ENCODE measurements around the gene NDOR1.

Gene NDOR1

DNA sequence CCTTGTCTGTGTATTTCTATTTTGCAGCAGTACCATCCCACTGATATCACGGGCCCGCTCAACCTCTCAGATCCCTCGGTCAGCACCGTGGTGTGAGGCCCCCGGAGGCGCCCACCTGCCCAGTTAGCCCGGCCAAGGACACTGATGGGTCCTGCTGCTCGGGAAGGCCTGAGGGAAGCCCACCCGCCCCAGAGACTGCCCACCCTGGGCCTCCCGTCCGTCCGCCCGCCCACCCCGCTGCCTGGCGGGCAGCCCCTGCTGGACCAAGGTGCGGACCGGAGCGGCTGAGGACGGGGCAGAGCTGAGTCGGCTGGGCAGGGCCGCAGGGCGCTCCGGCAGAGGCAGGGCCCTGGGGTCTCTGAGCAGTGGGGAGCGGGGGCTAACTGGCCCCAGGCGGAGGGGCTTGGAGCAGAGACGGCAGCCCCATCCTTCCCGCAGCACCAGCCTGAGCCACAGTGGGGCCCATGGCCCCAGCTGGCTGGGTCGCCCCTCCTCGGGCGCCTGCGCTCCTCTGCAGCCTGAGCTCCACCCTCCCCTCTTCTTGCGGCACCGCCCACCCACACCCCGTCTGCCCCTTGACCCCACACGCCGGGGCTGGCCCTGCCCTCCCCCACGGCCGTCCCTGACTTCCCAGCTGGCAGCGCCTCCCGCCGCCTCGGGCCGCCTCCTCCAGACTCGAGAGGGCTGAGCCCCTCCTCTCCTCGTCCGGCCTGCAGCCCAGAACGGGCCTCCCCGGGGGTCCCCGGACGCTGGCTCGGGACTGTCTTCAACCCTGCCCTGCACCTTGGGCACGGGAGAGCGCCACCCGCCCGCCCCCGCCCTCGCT lies 37.5 kb upstream of the NDOR1 start:
- TF ChIP-seq, protein P1, sequence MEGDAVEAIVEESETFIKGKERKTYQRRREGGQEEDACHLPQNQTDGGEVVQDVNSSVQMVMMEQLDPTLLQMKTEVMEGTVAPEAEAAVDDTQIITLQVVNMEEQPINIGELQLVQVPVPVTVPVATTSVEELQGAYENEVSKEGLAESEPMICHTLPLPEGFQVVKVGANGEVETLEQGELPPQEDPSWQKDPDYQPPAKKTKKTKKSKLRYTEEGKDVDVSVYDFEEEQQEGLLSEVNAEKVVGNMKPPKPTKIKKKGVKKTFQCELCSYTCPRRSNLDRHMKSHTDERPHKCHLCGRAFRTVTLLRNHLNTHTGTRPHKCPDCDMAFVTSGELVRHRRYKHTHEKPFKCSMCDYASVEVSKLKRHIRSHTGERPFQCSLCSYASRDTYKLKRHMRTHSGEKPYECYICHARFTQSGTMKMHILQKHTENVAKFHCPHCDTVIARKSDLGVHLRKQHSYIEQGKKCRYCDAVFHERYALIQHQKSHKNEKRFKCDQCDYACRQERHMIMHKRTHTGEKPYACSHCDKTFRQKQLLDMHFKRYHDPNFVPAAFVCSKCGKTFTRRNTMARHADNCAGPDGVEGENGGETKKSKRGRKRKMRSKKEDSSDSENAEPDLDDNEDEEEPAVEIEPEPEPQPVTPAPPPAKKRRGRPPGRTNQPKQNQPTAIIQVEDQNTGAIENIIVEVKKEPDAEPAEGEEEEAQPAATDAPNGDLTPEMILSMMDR (conservative IDR thresholded peaks at IDR 0.05; ENCODE audit: low read length) = no peak
- TF ChIP-seq EZH2phosphoT487 (IDR thresholded peaks at IDR 0.05; ENCODE audit: borderline replicate concordance) = no peak
- Histone ChIP-seq H3K4me2 (ENCODE audit: low read depth, low read length, poor library complexity, severe bottlenecking) (peak overlapping the region; percentile 44), H2AFZ (ENCODE audit: low read length) (no peak overlapping the region; the same call in 1 of the 2 replicates), H3K4me3 (ENCODE audit: low read length, poor library complexity, severe bottlenecking) (peak overlapping the region; percentile 38), H3K4me1 (ENCODE audit: insufficient read depth, low read length, poor library complexity, severe bottlenecking) (peaks cover 8% of the 10 kb centered on the region), H3K9me3 (ENCODE audit: insufficient read depth, low read depth, low read length) (no peaks in the 10 kb centered on the region), H3K9ac (ENCODE audit: low read depth, low read length, poor library complexity, severe bottlenecking) (no peak overlapping the region), H4K20me1 (ENCODE audit: insufficient read depth, low read length, poor library complexity, severe bottlenecking) (no peaks in the 10 kb centered on the region), H3K79me2 (ENCODE audit: insufficient read depth, low read length) (no peaks in the 10 kb centered on the region), H3F3A (ENCODE audit: low read depth) (no peaks in the 10 kb centered on the region), H3K9me2 (replicated peaks; ENCODE audit: low read depth, low read length) (no peaks in the 10 kb centered on the region), H3K27me3 (ENCODE audit: insufficient read depth, low read length, poor library complexity, severe bottlenecking) (peaks cover 20% of the 10 kb centered on the region), H3K36me3 (ENCODE audit: insufficient read depth, low read length) (no peaks in the 10 kb centered on the region)

DNA sequence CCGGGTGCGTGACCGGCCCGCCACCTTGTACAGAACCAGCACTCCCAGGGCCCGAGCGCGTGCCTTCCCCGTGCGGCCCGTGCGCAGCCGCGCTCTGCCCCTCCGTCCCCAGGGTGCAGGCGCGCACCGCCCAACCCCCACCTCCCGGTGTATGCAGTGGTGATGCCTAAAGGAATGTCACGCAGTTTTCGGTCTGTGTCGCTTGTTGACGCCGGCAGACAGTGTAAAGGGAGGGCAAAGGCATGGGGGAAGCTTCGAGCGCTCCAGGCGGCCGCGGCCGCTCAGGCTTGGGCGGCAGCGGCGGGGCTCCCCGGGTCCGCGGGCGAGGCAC lies 37.0 kb upstream of the NDOR1 start:
- Histone ChIP-seq H3K79me2 (ENCODE audit: insufficient read depth, low read length) (no peaks in the 10 kb centered on the region), H3K9me3 (ENCODE audit: insufficient read depth, low read depth, low read length) (no peaks in the 10 kb centered on the region), H3K4me3 (ENCODE audit: low read length, poor library complexity, severe bottlenecking) (peak overlapping the region; percentile 51), H3K36me3 (ENCODE audit: insufficient read depth, low read length) (no peaks in the 10 kb centered on the region), H4K20me1 (ENCODE audit: insufficient read depth, low read length, poor library complexity, severe bottlenecking) (no peaks in the 10 kb centered on the region), H2AFZ (ENCODE audit: low read length) (no peak overlapping the region), H3K9me2 (replicated peaks; ENCODE audit: low read depth, low read length) (no peaks in the 10 kb centered on the region), H3K9ac (ENCODE audit: low read depth, low read length, poor library complexity, severe bottlenecking) (no peak overlapping the region), H3K4me2 (ENCODE audit: low read depth, low read length, poor library complexity, severe bottlenecking) (peak overlapping the region; percentile 71), H3K4me1 (ENCODE audit: insufficient read depth, low read length, poor library complexity, severe bottlenecking) (peaks cover 8% of the 10 kb centered on the region), H3F3A (ENCODE audit: low read depth) (no peaks in the 10 kb centered on the region), H3K27me3 (ENCODE audit: insufficient read depth, low read length, poor library complexity, severe bottlenecking) (peaks cover 20% of the 10 kb centered on the region)
- no peak for TF ChIP-seq EZH2phosphoT487 (IDR thresholded peaks at IDR 0.05; ENCODE audit: borderline replicate concordance)
- TF ChIP-seq, protein P1 (conservative IDR thresholded peaks at IDR 0.05; ENCODE audit: low read length) = no peak

DNA sequence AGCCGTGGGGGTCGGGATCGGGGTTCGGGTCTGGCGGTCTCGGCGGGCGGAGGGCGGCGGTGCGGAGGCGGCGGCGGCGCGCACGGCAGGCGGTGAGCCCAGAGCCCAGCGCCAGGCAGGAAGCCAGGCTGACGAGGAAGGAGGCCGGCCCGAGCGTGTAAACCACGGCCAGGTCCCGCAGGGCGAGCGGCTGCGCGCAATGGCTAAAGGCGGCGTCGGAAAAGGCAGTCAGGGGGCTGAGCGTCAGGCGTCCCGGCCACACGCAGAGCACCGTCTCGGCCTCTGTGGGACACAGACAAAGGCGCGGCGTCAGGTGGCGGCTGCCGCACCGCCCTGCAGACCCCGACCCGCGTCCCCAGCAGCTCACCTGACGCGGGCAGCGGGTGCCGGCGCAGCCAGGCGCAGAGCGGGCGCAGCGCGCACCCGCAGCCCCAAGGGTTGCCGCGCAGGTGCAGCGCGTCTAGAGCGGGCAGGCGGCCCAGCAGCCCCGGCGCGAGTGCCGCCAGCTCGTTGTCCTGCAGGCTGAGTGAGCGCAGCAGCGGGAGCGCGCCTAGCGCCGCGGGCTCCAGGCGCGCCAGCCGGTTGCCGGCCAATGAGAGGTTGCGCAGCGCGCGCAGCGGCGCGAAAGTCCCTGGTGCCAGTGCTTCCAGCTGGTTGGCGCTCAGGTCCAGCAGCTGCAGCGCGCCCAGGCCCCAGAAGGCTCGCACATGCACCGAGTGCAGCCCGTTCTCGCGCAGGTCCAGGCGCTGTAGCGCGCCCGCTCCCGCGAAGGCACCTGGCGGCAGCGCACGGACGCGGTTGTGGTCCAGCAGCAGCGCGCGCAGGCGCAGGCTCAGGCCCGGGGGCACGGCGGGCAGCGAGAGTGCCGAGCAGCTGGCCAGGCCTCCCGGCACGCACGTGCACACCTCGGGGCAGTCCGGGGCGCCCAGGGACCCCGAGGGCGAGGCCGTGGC lies 36.3 kb upstream of the NDOR1 start:
- TF ChIP-seq EZH2phosphoT487 (IDR thresholded peaks at IDR 0.05; ENCODE audit: borderline replicate concordance) = no peak
- TF ChIP-seq, protein P1 (conservative IDR thresholded peaks at IDR 0.05; ENCODE audit: low read length) = no peak
- peaks cover 8% of the 10 kb centered on the region for H3K4me1 ChIP-seq (ENCODE audit: insufficient read depth, low read length, poor library complexity, severe bottlenecking)

More for the DNA sequence above, 36.3 kb upstream of the NDOR1 start:
- no peak overlapping the region for H3K9ac ChIP-seq (ENCODE audit: low read depth, low read length, poor library complexity, severe bottlenecking)
- no peaks in the 10 kb centered on the region for H3F3A ChIP-seq (ENCODE audit: low read depth)
- H4K20me1 ChIP-seq (ENCODE audit: insufficient read depth, low read length, poor library complexity, severe bottlenecking) = no peaks in the 10 kb centered on the region
- peak overlapping the region; percentile 51 for H3K4me3 ChIP-seq (ENCODE audit: low read length, poor library complexity, severe bottlenecking)
- H3K9me2 ChIP-seq (replicated peaks; ENCODE audit: low read depth, low read length) = no peaks in the 10 kb centered on the region
- H3K27me3 ChIP-seq (ENCODE audit: insufficient read depth, low read length, poor library complexity, severe bottlenecking) = peaks cover 20% of the 10 kb centered on the region
- H3K4me2 ChIP-seq (ENCODE audit: low read depth, low read length, poor library complexity, severe bottlenecking) = peak overlapping the region; percentile 71
- H3K9me3 ChIP-seq (ENCODE audit: insufficient read depth, low read depth, low read length) = no peaks in the 10 kb centered on the region
- no peaks in the 10 kb centered on the region for H3K79me2 ChIP-seq (ENCODE audit: insufficient read depth, low read length)
- no peaks in the 10 kb centered on the region for H3K36me3 ChIP-seq (ENCODE audit: insufficient read depth, low read length)
- no peak overlapping the region for H2AFZ ChIP-seq (ENCODE audit: low read length)

All from Loucy (cell line).